ENCODE data around the gene KRTAP12-4.
"Not testable (repeated sequence)": the region's sequence is repeated elsewhere in the genome, so short reads cannot be mapped to it uniquely, and the experiment has no call there.

Gene KRTAP12-4

DNA sequence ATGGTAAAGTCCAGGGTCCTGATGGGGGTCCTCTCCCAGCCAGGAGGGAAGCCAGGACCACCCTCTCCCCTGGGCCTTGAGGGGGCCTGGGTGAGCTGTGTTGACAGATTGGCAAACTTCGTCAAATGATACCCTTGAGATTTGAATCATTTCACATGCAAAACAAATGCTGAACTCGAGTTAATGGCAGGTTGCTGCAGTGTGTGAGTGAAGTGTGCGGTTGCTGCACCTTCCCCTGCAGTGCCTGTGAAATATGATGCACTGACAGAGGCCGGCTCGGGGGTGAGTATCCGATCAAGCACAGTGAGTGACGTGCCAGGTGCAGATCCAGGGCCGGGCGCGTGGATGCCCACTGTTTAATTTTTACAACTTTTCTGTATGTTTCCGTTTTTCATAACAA lies 33.2 kb upstream of the KRTAP12-4 start:
- no peak for TF ChIP-seq CTCF (IDR thresholded peaks at IDR 0.05; ENCODE audit: low read depth, low read length)

DNA sequence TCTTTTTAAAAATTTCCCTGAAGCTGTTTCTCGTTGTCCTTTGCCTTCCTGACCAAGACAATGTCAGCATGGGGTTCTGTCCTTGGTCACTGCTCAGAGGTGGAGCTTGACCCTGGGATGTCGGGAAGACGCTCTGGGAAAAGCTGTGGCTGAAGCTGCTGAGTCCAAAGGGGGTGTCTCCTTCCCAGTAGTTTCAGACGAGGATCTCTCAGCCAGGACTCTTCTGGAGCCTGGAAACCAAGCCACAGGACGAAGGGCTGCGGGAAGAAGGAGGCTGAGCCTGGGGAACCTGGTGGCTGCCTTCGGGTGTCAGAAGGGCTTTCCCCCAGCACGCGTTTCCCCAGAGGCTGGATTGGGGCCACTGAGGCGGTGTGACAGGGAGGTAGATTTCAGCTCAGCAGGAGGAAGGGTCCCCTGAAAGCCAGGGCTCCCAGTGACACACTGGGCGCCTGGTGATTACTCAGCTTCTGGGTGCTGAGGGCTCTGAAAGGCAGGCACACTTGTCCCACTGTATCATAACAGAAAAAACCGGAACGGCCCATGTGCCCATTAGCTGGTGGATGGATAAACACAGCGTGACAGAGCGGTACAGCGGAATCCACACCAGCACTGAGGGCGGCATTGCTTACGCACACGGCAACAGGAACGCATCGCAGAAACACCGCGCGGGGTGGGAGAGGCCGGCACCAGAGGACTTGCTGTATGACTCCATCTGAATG lies 32.5 kb upstream of the KRTAP12-4 start:
- Histone ChIP-seq H3K27me3 (ENCODE audit: insufficient read depth, low read depth, severe bottlenecking) (no peaks in the 10 kb centered on the region), H3K4me3 (ENCODE audit: low read depth, low read length) (no peak overlapping the region), H3K27ac (peak overlapping the region; percentile 37), H3K9me3 (ENCODE audit: severe bottlenecking) (peaks cover under 1% of the 10 kb centered on the region), H3K36me3 (no peaks in the 10 kb centered on the region)
- no peak for TF ChIP-seq CTCF (IDR thresholded peaks at IDR 0.05; ENCODE audit: low read depth, low read length)
- no peak for DNase-seq

More for the DNA sequence above, 33.2 kb upstream of the KRTAP12-4 start:
- Histone ChIP-seq H3K4me3 (ENCODE audit: low read depth, low read length) (no peak overlapping the region), H3K27ac (no peak overlapping the region), H3K36me3 (no peaks in the 10 kb centered on the region), H3K27me3 (ENCODE audit: insufficient read depth, low read depth, severe bottlenecking) (no peaks in the 10 kb centered on the region), H3K9me3 (ENCODE audit: severe bottlenecking) (peaks cover 4% of the 10 kb centered on the region)
- no peak for DNase-seq

GRCh38 chr21:44686000-44686781 lies 31.7 kb upstream of the KRTAP12-4 start:
- DNase-seq = peak; percentile 80
- TF ChIP-seq CTCF (IDR thresholded peaks at IDR 0.05; ENCODE audit: low read depth, low read length) = peak; percentile 48
- H3K27me3 ChIP-seq (ENCODE audit: insufficient read depth, low read depth, severe bottlenecking) = no peaks in the 10 kb centered on the region

DNA sequence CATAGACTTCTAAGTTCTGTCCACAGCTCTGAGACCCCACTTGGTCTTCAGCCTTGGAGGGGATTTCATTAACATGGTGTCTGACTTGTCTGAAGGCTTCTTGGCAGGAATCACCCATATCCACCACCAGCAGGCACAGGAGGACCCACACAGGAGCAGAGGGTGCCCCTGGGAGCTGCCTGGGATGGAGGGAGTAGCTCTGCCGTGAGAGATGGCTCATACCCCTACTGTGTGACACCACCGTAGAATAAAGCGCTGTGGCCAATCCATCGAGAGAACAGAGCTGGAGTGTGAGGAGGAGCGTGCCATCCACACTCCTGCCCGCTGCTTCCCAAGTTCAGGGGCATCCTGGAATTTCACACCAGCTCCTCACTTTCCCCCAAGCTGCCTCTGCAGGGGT lies 30.6 kb upstream of the KRTAP12-4 start:
- H3K36me3 ChIP-seq; H3K27ac ChIP-seq; H3K27me3 ChIP-seq (ENCODE audit: insufficient read depth, low read depth, severe bottlenecking); H3K4me3 ChIP-seq (ENCODE audit: low read depth, low read length); H3K9me3 ChIP-seq (ENCODE audit: severe bottlenecking); DNase-seq: not testable (repeated sequence)

More at GRCh38 chr21:44686000-44686781, 31.7 kb upstream of the KRTAP12-4 start:
- Histone ChIP-seq H3K4me3 (ENCODE audit: low read depth, low read length) (no peak overlapping the region), H3K27ac (peak overlapping the region; percentile 37), H3K9me3 (ENCODE audit: severe bottlenecking) (no peaks in the 10 kb centered on the region), H3K36me3 (no peaks in the 10 kb centered on the region)

- Histone ChIP-seq H3K27ac (no peak overlapping the region), H3K27me3 (ENCODE audit: insufficient read depth, low read depth, severe bottlenecking) (no peaks in the 10 kb centered on the region), H3K9me3 (ENCODE audit: severe bottlenecking) (no peaks in the 10 kb centered on the region), H3K4me3 (ENCODE audit: low read depth, low read length) (no peak overlapping the region), H3K36me3 (no peaks in the 10 kb centered on the region)
- TF ChIP-seq CTCF (IDR thresholded peaks at IDR 0.05; ENCODE audit: low read depth, low read length) = no peak
- DNase-seq = no peak
Observed at GRCh38 chr21:44684483-44684882, 30.0 kb upstream of the KRTAP12-4 start.

DNA sequence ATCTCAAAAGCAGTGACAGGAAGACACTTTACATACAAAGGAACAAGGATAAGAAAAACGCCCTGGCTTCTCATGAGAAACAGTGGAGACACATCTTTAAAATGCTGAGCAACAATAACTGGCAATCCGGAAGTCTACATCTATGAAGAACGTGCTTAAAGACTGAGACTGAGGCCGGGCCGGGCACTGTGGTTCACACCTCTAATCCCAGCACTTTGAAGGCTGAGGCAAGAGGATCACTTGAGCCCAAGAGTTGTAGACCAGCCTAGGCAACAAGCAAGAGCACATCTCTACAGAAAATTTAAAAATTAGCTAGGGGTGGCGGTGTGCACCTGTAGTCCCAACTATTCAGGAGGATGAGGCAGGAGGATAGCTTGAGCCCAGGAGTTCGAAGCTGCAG lies 29.6 kb upstream of the KRTAP12-4 start:
- no peak for DNase-seq
- Histone ChIP-seq H3K4me3 (ENCODE audit: low read depth, low read length) (no peak overlapping the region), H3K36me3 (no peaks in the 10 kb centered on the region), H3K9me3 (ENCODE audit: severe bottlenecking) (no peaks in the 10 kb centered on the region), H3K27me3 (ENCODE audit: insufficient read depth, low read depth, severe bottlenecking) (no peaks in the 10 kb centered on the region), H3K27ac (no peak overlapping the region)
- no peak for TF ChIP-seq CTCF (IDR thresholded peaks at IDR 0.05; ENCODE audit: low read depth, low read length)
